ENCODE results near the gene TBC1D2.

- TF ChIP-seq CTCF (IDR thresholded peaks at IDR 0.05; ENCODE audit: insufficient read depth, low read length), result no peak
- TF ChIP-seq POLR2AphosphoS5 (IDR thresholded peaks at IDR 0.05; ENCODE audit: low read depth), result no peak
These were observed 35.6 kb downstream of the TBC1D2 start for GRCh38 chr9:98219794-98220370.

All from HL-60 (cell line).